ENCODE results near the gene KCTD5.
"Not testable (repeated sequence)": the region's sequence is repeated elsewhere in the genome, so short reads cannot be mapped to it uniquely, and the experiment has no call there.

Gene KCTD5

DNA sequence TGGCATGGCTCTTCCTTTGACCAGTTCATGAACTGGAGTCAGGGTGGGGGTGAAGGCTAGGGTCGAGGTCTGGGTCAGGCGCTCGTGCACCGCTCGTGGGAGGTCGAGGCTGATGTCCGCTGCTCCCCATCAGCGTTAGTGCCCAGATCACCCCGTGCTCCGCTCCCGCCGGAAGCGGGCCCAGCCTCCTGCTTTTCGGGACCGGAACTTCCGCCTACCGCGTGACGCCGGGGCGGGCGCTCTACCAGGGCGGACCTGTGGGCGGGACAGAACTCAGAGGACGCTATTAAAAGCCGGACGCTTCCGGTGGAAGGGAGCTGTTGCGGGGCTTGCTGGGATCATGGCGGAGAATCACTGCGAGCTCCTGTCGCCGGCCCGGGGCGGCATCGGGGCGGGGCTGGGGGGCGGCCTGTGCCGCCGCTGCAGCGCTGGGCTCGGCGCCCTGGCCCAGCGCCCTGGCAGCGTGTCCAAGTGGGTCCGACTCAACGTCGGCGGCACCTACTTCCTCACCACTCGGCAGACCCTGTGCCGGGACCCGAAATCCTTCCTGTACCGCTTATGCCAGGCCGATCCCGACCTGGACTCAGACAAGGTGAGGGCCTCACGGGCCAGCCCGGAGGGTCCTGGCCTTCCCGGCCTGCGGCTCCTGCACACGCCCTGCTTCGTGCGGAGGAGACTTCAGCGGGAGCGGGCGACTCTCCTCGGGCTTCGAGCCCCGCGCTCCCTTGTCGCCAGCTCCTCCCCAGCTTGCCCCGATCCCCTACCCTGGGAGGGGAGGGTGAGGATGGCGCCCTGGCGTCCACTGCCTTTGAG lies at the start of gene KCTD5:
Gene KCTD5, plus strand, starts transcription at position 315 of the 813 bp plus-strand sequence. Its CDS starts 26 bp downstream, at position 341.
- Histone ChIP-seq H3K4me3 (ENCODE audit: low read depth in 1 of 5, low read length in 5 of 5) (peak within 1 kb of the TSS; percentile 84 to 100 (median 97)), H3K27ac (ENCODE audit: low read depth, low read length) (peak within 1 kb of the TSS; percentile 76), H3K9me3 (ENCODE audit: control insufficient read depth in 5 of 5, low read length in 5 of 5) (no peaks in the 10 kb centered on the region), H3K27me3 (ENCODE audit: control insufficient read depth in 5 of 5, insufficient read depth in 4 of 5, low read length in 5 of 5) (no peaks in the 10 kb centered on the region), H3K36me3 (ENCODE audit: control insufficient read depth in 5 of 5, insufficient read depth in 5 of 5, low read length in 5 of 5) (no peaks in the 10 kb centered on the region), H3K4me1 (ENCODE audit: control insufficient read depth in 5 of 5, insufficient read depth in 5 of 5, low read length in 5 of 5) (peaks cover 0 to 35% (median 25%) of the 10 kb centered on the region in 5 donors), H3K9ac (ENCODE audit: low read length in 5 of 5) (peak within 1 kb of the TSS; percentile 84 to 97 (median 96))

- H3K27me3 ChIP-seq (ENCODE audit: control insufficient read depth in 5 of 5, insufficient read depth in 4 of 5, low read length in 5 of 5); H3K9ac ChIP-seq (ENCODE audit: low read length in 5 of 5); H3K4me3 ChIP-seq (ENCODE audit: low read depth in 1 of 5, low read length in 5 of 5); H3K4me1 ChIP-seq (ENCODE audit: control insufficient read depth in 5 of 5, insufficient read depth in 5 of 5, low read length in 5 of 5); H3K9me3 ChIP-seq (ENCODE audit: control insufficient read depth in 5 of 5, low read length in 5 of 5); H3K36me3 ChIP-seq (ENCODE audit: control insufficient read depth in 5 of 5, insufficient read depth in 5 of 5, low read length in 5 of 5); H3K27ac ChIP-seq (ENCODE audit: low read depth, low read length): not testable (repeated sequence)
These were observed 43.1 kb upstream of the KCTD5 start for GRCh38 chr16:2639071-2639721.

GRCh38 chr16:2639722-2640072 lies 42.6 kb upstream of the KCTD5 start:
- H3K27me3 ChIP-seq (ENCODE audit: control insufficient read depth in 5 of 5, insufficient read depth in 4 of 5, low read length in 5 of 5); H3K4me1 ChIP-seq (ENCODE audit: control insufficient read depth in 5 of 5, insufficient read depth in 5 of 5, low read length in 5 of 5): not testable (repeated sequence)

GRCh38 chr16:2642561-2642960 lies 39.8 kb upstream of the KCTD5 start:
- not testable (repeated sequence) for H3K9me3 ChIP-seq (ENCODE audit: control insufficient read depth in 5 of 5, low read length in 5 of 5); H3K27ac ChIP-seq (ENCODE audit: low read depth, low read length); H3K36me3 ChIP-seq (ENCODE audit: control insufficient read depth in 5 of 5, insufficient read depth in 5 of 5, low read length in 5 of 5); H3K27me3 ChIP-seq (ENCODE audit: control insufficient read depth in 5 of 5, insufficient read depth in 4 of 5, low read length in 5 of 5); H3K9ac ChIP-seq (ENCODE audit: low read length in 5 of 5); H3K4me1 ChIP-seq (ENCODE audit: control insufficient read depth in 5 of 5, insufficient read depth in 5 of 5, low read length in 5 of 5); H3K4me3 ChIP-seq (ENCODE audit: low read depth in 1 of 5, low read length in 5 of 5)

More at GRCh38 chr16:2639722-2640072, 42.6 kb upstream of the KCTD5 start:
- not testable (repeated sequence) for H3K9ac ChIP-seq (ENCODE audit: low read length in 5 of 5); H3K27ac ChIP-seq (ENCODE audit: low read depth, low read length); H3K36me3 ChIP-seq (ENCODE audit: control insufficient read depth in 5 of 5, insufficient read depth in 5 of 5, low read length in 5 of 5); H3K4me3 ChIP-seq (ENCODE audit: low read depth in 1 of 5, low read length in 5 of 5); H3K9me3 ChIP-seq (ENCODE audit: control insufficient read depth in 5 of 5, low read length in 5 of 5)

- H3K4me1 ChIP-seq (ENCODE audit: control insufficient read depth in 5 of 5, insufficient read depth in 5 of 5, low read length in 5 of 5); H3K36me3 ChIP-seq (ENCODE audit: control insufficient read depth in 5 of 5, insufficient read depth in 5 of 5, low read length in 5 of 5); H3K9ac ChIP-seq (ENCODE audit: low read length in 5 of 5); H3K27ac ChIP-seq (ENCODE audit: low read depth, low read length); H3K9me3 ChIP-seq (ENCODE audit: control insufficient read depth in 5 of 5, low read length in 5 of 5); H3K27me3 ChIP-seq (ENCODE audit: control insufficient read depth in 5 of 5, insufficient read depth in 4 of 5, low read length in 5 of 5); H3K4me3 ChIP-seq (ENCODE audit: low read depth in 1 of 5, low read length in 5 of 5): not testable (repeated sequence)
These were observed 37.4 kb upstream of the KCTD5 start for GRCh38 chr16:2644754-2645453.

GRCh38 chr16:2651268-2651871 lies 31.0 kb upstream of the KCTD5 start:
- H3K4me3 ChIP-seq (ENCODE audit: low read depth in 1 of 5, low read length in 5 of 5); H3K27ac ChIP-seq (ENCODE audit: low read depth, low read length); H3K27me3 ChIP-seq (ENCODE audit: control insufficient read depth in 5 of 5, insufficient read depth in 4 of 5, low read length in 5 of 5); H3K9me3 ChIP-seq (ENCODE audit: control insufficient read depth in 5 of 5, low read length in 5 of 5); H3K9ac ChIP-seq (ENCODE audit: low read length in 5 of 5); H3K36me3 ChIP-seq (ENCODE audit: control insufficient read depth in 5 of 5, insufficient read depth in 5 of 5, low read length in 5 of 5); H3K4me1 ChIP-seq (ENCODE audit: control insufficient read depth in 5 of 5, insufficient read depth in 5 of 5, low read length in 5 of 5): not testable (repeated sequence)

GRCh38 chr16:2653915-2654314 lies 28.4 kb upstream of the KCTD5 start:
- H3K4me1 ChIP-seq (ENCODE audit: control insufficient read depth in 5 of 5, insufficient read depth in 5 of 5, low read length in 5 of 5); H3K27me3 ChIP-seq (ENCODE audit: control insufficient read depth in 5 of 5, insufficient read depth in 4 of 5, low read length in 5 of 5); H3K27ac ChIP-seq (ENCODE audit: low read depth, low read length); H3K9ac ChIP-seq (ENCODE audit: low read length in 5 of 5); H3K4me3 ChIP-seq (ENCODE audit: low read depth in 1 of 5, low read length in 5 of 5); H3K9me3 ChIP-seq (ENCODE audit: control insufficient read depth in 5 of 5, low read length in 5 of 5); H3K36me3 ChIP-seq (ENCODE audit: control insufficient read depth in 5 of 5, insufficient read depth in 5 of 5, low read length in 5 of 5): not testable (repeated sequence)

GRCh38 chr16:2654949-2655348 lies 27.4 kb upstream of the KCTD5 start:
- H3K4me3 ChIP-seq (ENCODE audit: low read depth in 1 of 5, low read length in 5 of 5); H3K9me3 ChIP-seq (ENCODE audit: control insufficient read depth in 5 of 5, low read length in 5 of 5); H3K27ac ChIP-seq (ENCODE audit: low read depth, low read length); H3K9ac ChIP-seq (ENCODE audit: low read length in 5 of 5); H3K4me1 ChIP-seq (ENCODE audit: control insufficient read depth in 5 of 5, insufficient read depth in 5 of 5, low read length in 5 of 5); H3K27me3 ChIP-seq (ENCODE audit: control insufficient read depth in 5 of 5, insufficient read depth in 4 of 5, low read length in 5 of 5); H3K36me3 ChIP-seq (ENCODE audit: control insufficient read depth in 5 of 5, insufficient read depth in 5 of 5, low read length in 5 of 5): not testable (repeated sequence)

- Histone ChIP-seq H3K9ac (ENCODE audit: low read length in 5 of 5) (no peak overlapping the region), H3K27me3 (ENCODE audit: control insufficient read depth in 5 of 5, insufficient read depth in 4 of 5, low read length in 5 of 5) (no peaks in the 10 kb centered on the region), H3K9me3 (ENCODE audit: control insufficient read depth in 5 of 5, low read length in 5 of 5) (no peaks in the 10 kb centered on the region), H3K4me3 (ENCODE audit: low read depth in 1 of 5, low read length in 5 of 5) (no peak overlapping the region), H3K27ac (ENCODE audit: low read depth, low read length) (no peak overlapping the region), H3K4me1 (ENCODE audit: control insufficient read depth in 5 of 5, insufficient read depth in 5 of 5, low read length in 5 of 5) (no peaks in the 10 kb centered on the region), H3K36me3 (ENCODE audit: control insufficient read depth in 5 of 5, insufficient read depth in 5 of 5, low read length in 5 of 5) (peaks cover 0 to 1% (median 0%) of the 10 kb centered on the region in 5 donors)
These were observed 25.3 kb upstream of the KCTD5 start for GRCh38 chr16:2656985-2657384.

- not testable (repeated sequence) for H3K27me3 ChIP-seq (ENCODE audit: control insufficient read depth in 5 of 5, insufficient read depth in 4 of 5, low read length in 5 of 5); H3K27ac ChIP-seq (ENCODE audit: low read depth, low read length); H3K9me3 ChIP-seq (ENCODE audit: control insufficient read depth in 5 of 5, low read length in 5 of 5); H3K4me1 ChIP-seq (ENCODE audit: control insufficient read depth in 5 of 5, insufficient read depth in 5 of 5, low read length in 5 of 5); H3K9ac ChIP-seq (ENCODE audit: low read length in 5 of 5); H3K36me3 ChIP-seq (ENCODE audit: control insufficient read depth in 5 of 5, insufficient read depth in 5 of 5, low read length in 5 of 5); H3K4me3 ChIP-seq (ENCODE audit: low read depth in 1 of 5, low read length in 5 of 5)
These were observed 24.5 kb upstream of the KCTD5 start for GRCh38 chr16:2657803-2658202.

Data from subcutaneous abdominal adipose tissue (tissue), 5 donors.